H1 (cell line): Measurements from ENCODE around the gene HES7. TPM values are rescaled to one million over a fixed set of nuclear protein-coding genes. Genes with fewer than 3 reads are reported as not detected.

Experiments used
- CTCF ChIA-PET: fragments of 300-600 bp; sonication (Branson Sonifier 250); formaldehyde crosslinking; loops from one replicate; lab custom pipeline; 2021; ENCODE audit not compliant: partially characterized antibody; lab: Charles Lee
- POLR2A ChIA-PET: fragments of 300-600 bp; sonication (Branson Sonifier 250); formaldehyde crosslinking; loops from one replicate; lab custom pipeline; 2021; ENCODE audit warnings: inconsistent platforms; ENCODE audit not compliant: partially characterized antibody; lab: Charles Lee
- DNase-seq, 2 experiments: peaks; one replicate each; pipeline versions ENCODE4 v3.0.0 to v3.0.0-alpha.2; 2010 to 2022; ENCODE audit warnings: low spot score in 2 of 2, low read depth in 1 of 2, mixed read lengths in 1 of 2
- FAIRE-seq: peaks from 2 replicates; lab custom pipeline; 2011; peaks lifted over from hg19 to GRCh38; lab: Jason Lieb, UNC
- H2AFZ ChIP-seq: 2 replicates; pipeline ENCODE4 v1.8.1; 2012; ENCODE audit warnings: low read length, inconsistent platforms
- H2AK5ac ChIP-seq: 2 replicates; pipeline ENCODE4 v1.6.1; 2013; ENCODE audit warnings: low read depth, low read length
- H2BK120ac ChIP-seq: replicated peaks from 2 replicates; pipeline ENCODE3; 2013; ENCODE audit warnings: low read depth, low read length, inconsistent platforms
- H2BK12ac ChIP-seq: 2 replicates; pipeline ENCODE4 v1.6.1; 2013; ENCODE audit warnings: low read depth, low read length
- H2BK15ac ChIP-seq: 2 replicates; pipeline ENCODE4 v1.6.1; 2013; ENCODE audit warnings: low read length
- H2BK20ac ChIP-seq: 2 replicates; pipeline ENCODE4 v1.6.1; 2013; ENCODE audit warnings: low read length
- H2BK5ac ChIP-seq: 2 replicates; pipeline ENCODE4 v1.6.1; 2013; ENCODE audit warnings: low read depth, low read length
- H3K14ac ChIP-seq: 2 replicates; pipeline ENCODE4 v1.6.1; 2013; ENCODE audit warnings: inconsistent platforms; ENCODE audit not compliant: insufficient read length
- H3K18ac ChIP-seq: 2 replicates; pipeline ENCODE4 v1.6.1; 2013; ENCODE audit warnings: low read length; ENCODE audit errors: extremely low read depth
- H3K23ac ChIP-seq: 2 replicates; pipeline ENCODE4 v1.6.1; 2013; ENCODE audit warnings: inconsistent platforms; ENCODE audit not compliant: insufficient read length
- H3K23me2 ChIP-seq: 2 replicates; pipeline ENCODE4 v1.6.1; 2013; ENCODE audit warnings: low read depth, low read length
- H3K27ac ChIP-seq: 2 replicates; pipeline ENCODE4 v1.6.1; 2011; ENCODE audit warnings: low read depth, low read length, inconsistent platforms
- H3K27me3 ChIP-seq, 4 experiments: replicated peaks in 1 of 4; 1 replicate in 1 of 4; 2 replicates in 3 of 4; pipeline versions ENCODE4 v1.6.1 to v1.8.1; 2011 to 2013; ENCODE audit warnings: low read length in 3 of 4, mild to moderate bottlenecking in 3 of 4, inconsistent platforms in 2 of 4, mixed read lengths in 2 of 4, moderate library complexity in 1 of 4; ENCODE audit not compliant: control insufficient read depth in 3 of 4, insufficient read depth in 3 of 4; ENCODE audit errors: extremely low read depth in 1 of 4
- H3K36me3 ChIP-seq, 4 experiments: 2 replicates each; pipeline versions ENCODE4 v1.6.1 to v1.8.1; 2011 to 2013; ENCODE audit warnings: mild to moderate bottlenecking in 4 of 4, low read length in 3 of 4, moderate library complexity in 2 of 4, control low read depth in 1 of 4, inconsistent platforms in 1 of 4; ENCODE audit not compliant: insufficient read depth in 4 of 4, control insufficient read depth in 2 of 4
- H3K4ac ChIP-seq: replicated peaks from 2 replicates; pipeline ENCODE3; 2013; ENCODE audit warnings: low read length, low read depth, mixed read lengths, inconsistent platforms; ENCODE audit not compliant: insufficient read length
- H3K4me1 ChIP-seq, 4 experiments: replicated peaks in 1 of 4; 1 replicate in 1 of 4; 2 replicates in 3 of 4; pipeline versions ENCODE4 v1.6.1 to v1.8.1; 2011 to 2013; ENCODE audit warnings: low read length in 3 of 4, inconsistent platforms in 2 of 4, mixed read lengths in 1 of 4; ENCODE audit not compliant: insufficient read depth in 4 of 4, control insufficient read depth in 3 of 4
- H3K4me2 ChIP-seq, 2 experiments: 2 replicates each; pipeline versions ENCODE4 v1.6.1 to v1.8.1; 2011 to 2013; ENCODE audit warnings: low read depth in 2 of 2, low read length in 2 of 2, control low read depth in 1 of 2, inconsistent platforms in 1 of 2, mild to moderate bottlenecking in 1 of 2; ENCODE audit not compliant: insufficient read depth in 1 of 2
- H3K4me3 ChIP-seq, 4 experiments: fragments of 200-600, 300-600 bp in 1 of 4; sonication (generic), shearing (Covaris generic), sonication (Bioruptor Twin) in 1 of 4; 2 replicates each; pipeline versions ENCODE4 v1.5.1 to v1.8.1; 2011 to 2016; ENCODE audit warnings: low read length in 4 of 4, low read depth in 3 of 4, control low read depth in 2 of 4, inconsistent platforms in 2 of 4, mild to moderate bottlenecking in 2 of 4, mixed read lengths in 1 of 4, moderate library complexity in 1 of 4; ENCODE audit not compliant: insufficient read depth in 2 of 4; ENCODE audit errors: extremely low read depth in 1 of 4
- H3K56ac ChIP-seq: replicated peaks from 2 replicates; pipeline ENCODE3; 2013; ENCODE audit warnings: low read depth, mild to moderate bottlenecking, mixed read lengths, low read length, inconsistent platforms; ENCODE audit not compliant: insufficient read length
- H3K79me1 ChIP-seq: 2 replicates; pipeline ENCODE4 v1.6.1; 2013; ENCODE audit warnings: low read depth, low read length, control low read depth
- H3K79me2 ChIP-seq, 2 experiments: 2 replicates each; pipeline versions ENCODE4 v1.6.1 to v1.8.1; 2012 to 2013; ENCODE audit warnings: low read length in 2 of 2, mild to moderate bottlenecking in 2 of 2, inconsistent platforms in 1 of 2; ENCODE audit not compliant: insufficient read depth in 2 of 2, control insufficient read depth in 1 of 2
- H3K9ac ChIP-seq, 4 experiments: replicated peaks in 1 of 4; 1 replicate in 1 of 4; 2 replicates in 3 of 4; pipeline versions ENCODE4 v1.6.1 to v1.8.1; 2011 to 2013; ENCODE audit warnings: low read depth in 3 of 4, low read length in 3 of 4, control low read depth in 2 of 4, mild to moderate bottlenecking in 2 of 4, moderate library complexity in 2 of 4, inconsistent platforms in 1 of 4; ENCODE audit errors: extremely low read depth in 1 of 4
- H3K9me3 ChIP-seq, 2 experiments: 2 replicates each; pipeline versions ENCODE4 v1.6.1 to v1.8.1; 2012 to 2013; ENCODE audit warnings: mild to moderate bottlenecking in 2 of 2, moderate library complexity in 2 of 2, control low read depth in 1 of 2, inconsistent platforms in 1 of 2, low read depth in 1 of 2, low read length in 1 of 2, mixed read lengths in 1 of 2; ENCODE audit not compliant: insufficient read depth in 2 of 2
- H4K20me1 ChIP-seq, 2 experiments: replicated peaks in 1 of 2; 2 replicates each; pipeline versions ENCODE3 to v1.8.1; 2011 to 2013; ENCODE audit warnings: inconsistent platforms in 2 of 2, low read length in 2 of 2, mild to moderate bottlenecking in 1 of 2; ENCODE audit not compliant: insufficient read depth in 2 of 2, control insufficient read depth in 1 of 2
- H4K5ac ChIP-seq: 2 replicates; pipeline ENCODE4 v1.6.1; 2013; ENCODE audit warnings: low read length, low read depth, mixed read lengths, inconsistent platforms; ENCODE audit not compliant: insufficient read length
- H4K8ac ChIP-seq: 2 replicates; pipeline ENCODE4 v1.8.0; 2013; ENCODE audit warnings: mild to moderate bottlenecking, moderate library complexity, low read length, inconsistent platforms; ENCODE audit not compliant: insufficient read depth; ENCODE audit errors: extremely low read depth
- H4K91ac ChIP-seq: replicated peaks from 2 replicates; pipeline ENCODE3; 2013; ENCODE audit warnings: low read length, mixed read lengths, inconsistent platforms; ENCODE audit not compliant: insufficient read length
- WGBS, 2 experiments: shearing (Covaris generic) in 1 of 2; methylation state at CpG; one replicate each; pipeline versions ENCODE4 v1.1.6 to v1.1.7; 2013 to 2015; ENCODE audit warnings: low lambda C conversion rate in 2 of 2, mixed read lengths in 2 of 2, inconsistent platforms in 1 of 2, low coverage in 1 of 2, missing lambda C conversion rate in 1 of 2; ENCODE audit not compliant: insufficient replicate concordance in 2 of 2, insufficient coverage in 1 of 2, insufficient read length in 1 of 2; ENCODE audit errors: extremely low coverage in 1 of 2, missing lambda C conversion rate in 1 of 2; 5-methylcytosine and 5-hydroxymethylcytosine counted together
- polyA plus RNA-seq, 7 experiments: library from polyadenylated mRNA; depleted of rRNA in 3 of 7; stranded (reverse) in 5 of 7; unstranded in 2 of 7; fragments of >200 nt in 5 of 7; fragments of 200-250 nt in 2 of 7; gene quantifications; 1 replicate in 5 of 7; 2 replicates in 1 of 7; 4 replicates in 1 of 7; pipeline versions ENCODE4 v1.2.1 to v1.2.3, GENCODE V29; 2011 to 2013; ENCODE audit warnings: missing spikeins in 2 of 7, mixed read lengths in 2 of 7
- total RNA-seq: library from RNA; stranded (reverse); fragmentation: NEBNext Ultra II Directional; extraction: Animal tissue kit (Norgen Biotek cat#: 25700); gene quantifications from 2 replicates; pipeline ENCODE4 v1.2.1, GENCODE V29; 2021

HES7 gene
- total and polyA plus RNA-seq, 2 of the 8 experiments (the other 6 are each of a cell fraction or from before 2014, with no cell fraction given), result 0.20 to 0.32 TPM

GRCh38 chr17:8156246-8156992 is 32.5 kb upstream of the HES7 start:
- H3K79me2 ChIP-seq, result peaks cover 0 to 5% of the 10 kb centered on the region in 2 experiments; a peak in 2 of 4 replicates
- CTCF ChIA-PET, result interaction anchor here (0.6 to 10.3 kb wide), 7 partner anchors 13 to 186 kb away, joined by 3 to 133 read pairs (median 4); partner anchors contain the start of genes ALOXE3 and AURKB

More at GRCh38 chr17:8156246-8156992, 32.5 kb upstream of the HES7 start:
- no peaks in the 10 kb centered on the region for H3K27me3 ChIP-seq
- peaks cover 0 to 10% (median 5%) of the 10 kb centered on the region in 4 experiments; a peak in 6 of 8 replicates for H3K36me3 ChIP-seq
- no peak overlapping the region for H2BK120ac ChIP-seq
- H2BK15ac ChIP-seq, result 0 out of 2 replicates have a peak overlapping the region, but pooled peaks have one; percentile 61
- peak overlapping the region; percentile 76 to 93 (median 85) for H3K4me3 ChIP-seq
- H3K9me3 ChIP-seq, result no peaks in the 10 kb centered on the region
- H2BK5ac ChIP-seq, result peak overlapping the region; percentile 94
- peak overlapping the region; percentile 63 for H4K5ac ChIP-seq
- peaks cover 12 to 35% (median 20%) of the 10 kb centered on the region in 4 experiments for H3K4me1 ChIP-seq
- H3K9ac ChIP-seq, result peak overlapping the region; percentile 65 to 98 (median 88)
- peak overlapping the region; percentile 96 to 100 for H3K4me2 ChIP-seq
- H3K23me2 ChIP-seq, result peaks cover 17% of the 10 kb centered on the region
- H4K8ac ChIP-seq, result peak overlapping the region; percentile 96
- H3K56ac ChIP-seq, result peak overlapping the region; percentile 17
- peak overlapping the region; percentile 59 for H3K4ac ChIP-seq
- peak; percentile 99 to 100 for DNase-seq
- POLR2A ChIA-PET, result interaction anchor here (0.6 to 15.7 kb wide), 17 partner anchors 10 to 497 kb away, joined by 3 to 289 read pairs (median 5); partner anchors contain the start of genes ALOXE3, BORCS6, CTC1 and HES7
- H2BK20ac ChIP-seq, result no peak overlapping the region
- H3K79me1 ChIP-seq, result 0 out of 2 replicates have a peak, but pooled peaks cover 4% of the 10 kb centered on the region
- peak overlapping the region; percentile 93; the same call in 1 of the 2 replicates for H2AK5ac ChIP-seq
- H2BK12ac ChIP-seq, result peak overlapping the region; percentile 91; the same call in 1 of the 2 replicates
- H4K91ac ChIP-seq, result no peak overlapping the region
- peak; percentile 97 for FAIRE-seq
- peak overlapping the region; percentile 89 for H3K27ac ChIP-seq
- peaks cover 2 to 4% of the 10 kb centered on the region in 2 experiments for H4K20me1 ChIP-seq
- H3K14ac ChIP-seq, result no peak overlapping the region
- H3K18ac ChIP-seq, result peak overlapping the region; percentile 32
- H3K23ac ChIP-seq, result no peak overlapping the region
- no peak overlapping the region for H2AFZ ChIP-seq
- WGBS, 2 experiments, result 1% methylated on average over 59 of the region's 59 CpGs; no CpG with 5 or more reads in 1 of the 2 experiments
